Measurements from ENCODE around the gene RRAGC.
"Not testable (repeated sequence)": the region's sequence is repeated elsewhere in the genome, so short reads cannot be mapped to it uniquely, and the experiment has no call there.

RRAGC gene

GRCh38 chr1:38818175-38818976 is 41.2 kb downstream of the RRAGC start:
- DNase-seq, result peak; percentile 87

GRCh38 chr1:38817267-38818174 is 42.1 kb downstream of the RRAGC start:
- DNase-seq, result no peak

- DNase-seq, result peak; percentile 73
These were observed 43.5 kb downstream of the RRAGC start for GRCh38 chr1:38815903-38816627.

- DNase-seq, result no peak
These were observed 44.5 kb downstream of the RRAGC start for GRCh38 chr1:38814984-38815464.

DNA sequence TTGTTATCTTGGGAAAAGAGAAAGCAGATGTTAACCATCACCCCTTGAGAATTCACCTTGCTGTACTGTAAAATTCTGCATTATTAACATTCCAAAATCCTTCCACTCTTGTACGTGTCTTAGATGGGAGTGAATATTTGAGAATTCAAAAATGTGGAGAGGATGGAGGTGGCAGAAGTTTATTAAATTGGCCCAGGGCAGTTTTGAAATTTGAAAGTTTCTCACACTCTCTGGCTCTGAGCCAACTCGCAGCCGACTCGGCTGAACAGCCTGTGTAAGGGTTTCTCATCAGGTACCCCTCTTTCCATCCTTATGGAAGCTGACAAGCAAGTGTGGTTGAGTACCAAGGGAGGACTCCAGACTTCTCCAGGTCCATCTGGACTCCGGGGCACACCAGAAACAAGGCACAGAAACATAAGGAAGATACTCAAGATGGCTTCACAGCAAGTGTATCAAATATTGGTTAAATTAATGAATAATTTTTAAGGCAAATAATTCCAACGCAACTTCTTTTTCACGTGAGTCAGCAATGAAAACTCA is 45.1 kb downstream of the RRAGC start:
- no peak for DNase-seq

GRCh38 chr1:38812981-38813380 is 46.6 kb downstream of the RRAGC start:
- no peak for DNase-seq

- not testable (repeated sequence) for DNase-seq
These were observed 48.1 kb downstream of the RRAGC start for GRCh38 chr1:38811466-38811865.

GRCh38 chr1:38806090-38806489 is 53.5 kb downstream of the RRAGC start:
- DNase-seq, result no peak

- no peak for DNase-seq
These were observed 54.5 kb downstream of the RRAGC start for GRCh38 chr1:38805036-38805435.

GRCh38 chr1:38804062-38804886 is 55.3 kb downstream of the RRAGC start:
- DNase-seq, result peak; percentile 73

DNA sequence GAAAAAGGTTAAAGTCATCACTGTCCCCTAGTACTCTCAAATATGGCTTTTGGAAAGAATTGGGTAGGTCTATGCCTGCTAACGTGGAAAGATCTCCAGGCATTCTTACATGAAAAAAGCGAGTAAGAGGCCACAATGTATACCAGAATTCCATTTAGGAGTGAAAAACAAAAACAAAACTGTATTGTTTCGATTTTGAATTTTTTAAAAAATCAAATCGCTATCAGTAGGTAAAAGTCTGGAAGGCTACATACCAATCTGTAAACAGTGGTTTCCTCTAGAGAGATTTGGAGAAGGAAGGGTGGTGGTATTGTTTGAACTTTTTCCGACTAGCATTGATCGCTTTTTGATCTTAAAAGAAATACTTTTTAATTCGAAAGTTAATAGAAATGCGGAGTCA is 55.9 kb downstream of the RRAGC start:
- no peak for DNase-seq

GRCh38 chr1:38800720-38801671 is 58.6 kb downstream of the RRAGC start:
- DNase-seq, result no peak

DNA sequence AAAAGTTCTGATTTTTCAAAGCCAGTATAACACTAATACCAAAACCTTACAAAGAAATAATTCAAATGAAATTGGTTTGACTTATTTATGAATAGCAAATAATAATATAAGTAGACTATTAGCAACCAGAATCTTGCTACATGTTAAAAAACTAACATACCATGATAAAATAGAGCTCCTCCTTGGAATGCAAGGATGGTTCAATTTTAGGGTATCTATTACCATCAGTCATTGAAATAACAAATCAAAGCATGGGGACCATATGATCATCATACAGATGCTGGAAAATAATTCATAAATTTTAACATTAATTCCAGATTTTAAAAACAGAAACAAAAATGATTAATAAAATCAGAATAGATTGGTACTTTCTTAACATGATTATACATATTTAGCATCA is 66.3 kb downstream of the RRAGC start:
- no peak for DNase-seq

GRCh38 chr1:38791892-38792291 is 67.7 kb downstream of the RRAGC start:
- no peak for DNase-seq

DNA sequence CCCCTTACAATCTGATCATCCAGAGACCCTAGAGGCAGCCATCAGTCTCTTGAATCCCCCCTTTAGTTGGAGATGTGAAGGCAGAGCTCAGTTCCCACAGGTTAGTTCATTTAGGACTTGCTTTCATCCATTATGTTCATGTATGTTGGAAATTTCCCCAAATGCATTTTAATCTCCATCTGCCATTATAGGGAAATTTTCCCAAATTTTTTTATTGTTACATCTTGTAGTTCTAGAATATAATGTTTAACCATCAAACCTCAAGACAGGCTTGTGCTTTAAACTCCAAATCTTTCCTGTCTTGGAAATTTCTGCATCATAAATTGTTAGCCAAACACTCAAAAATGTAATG is 68.4 kb downstream of the RRAGC start:
- DNase-seq, result no peak

- DNase-seq, result no peak
These were observed 69.0 kb downstream of the RRAGC start for GRCh38 chr1:38790422-38791163.

GRCh38 chr1:38789498-38790169 is 69.9 kb downstream of the RRAGC start:
- DNase-seq, result no peak

DNA sequence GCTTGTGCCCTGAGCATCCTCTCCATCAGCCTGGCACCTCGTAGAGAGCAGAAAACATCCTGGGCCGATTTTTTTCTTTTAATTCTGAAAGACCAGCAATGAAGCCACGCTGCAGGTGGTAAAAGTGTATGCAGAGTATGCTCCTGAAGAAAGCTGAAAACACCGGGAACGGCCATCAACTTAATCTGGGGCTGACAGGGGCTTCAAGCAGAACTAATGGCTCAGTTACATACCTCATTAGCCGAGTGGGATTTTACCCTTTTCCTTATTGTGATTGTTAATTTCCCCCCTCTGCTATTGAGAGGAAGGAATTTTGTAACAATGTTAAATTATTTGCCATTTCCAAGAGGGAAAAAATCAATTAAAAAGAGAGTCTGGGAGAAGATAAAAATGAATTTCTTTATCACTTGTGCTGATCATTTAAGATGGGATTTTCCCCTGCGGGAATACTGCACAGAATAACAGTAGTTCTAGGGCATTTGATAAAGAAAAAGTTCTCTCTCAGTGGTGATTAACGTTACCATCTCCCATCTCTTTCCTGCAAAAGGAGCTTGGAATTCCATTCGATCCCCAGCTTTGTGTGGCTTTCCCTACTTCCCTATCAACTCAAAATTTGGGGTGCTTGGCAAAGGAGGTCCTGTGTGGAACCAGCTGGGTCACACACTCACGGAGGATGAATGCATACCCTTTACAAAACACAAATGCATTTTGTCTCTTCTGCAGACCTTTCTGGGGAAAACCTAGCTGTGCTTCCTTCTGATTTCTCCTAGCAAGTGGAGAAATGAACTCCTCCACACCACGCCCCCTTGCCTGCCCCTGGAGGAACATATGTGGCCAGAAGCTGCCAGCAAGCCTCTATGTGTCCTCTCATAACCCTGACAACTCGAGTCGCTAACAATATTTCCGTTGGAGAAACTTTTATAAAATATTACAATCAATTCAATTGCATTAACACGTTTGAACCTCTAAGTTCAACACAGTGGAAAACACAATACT is 70.9 kb downstream of the RRAGC start:
- no peak for DNase-seq
